ENCODE results near the gene CADM4.

Gene CADM4

GRCh38 chr19:43595605-43595998 lies 44.0 kb downstream of the CADM4 start:
- Histone ChIP-seq H3K4me1 (no peaks in the 10 kb centered on the region), H3K4me3 (ENCODE audit: low read depth, low read length) (peak overlapping the region; percentile 92), H3K9me3 (no peaks in the 10 kb centered on the region), H3K27me3 (no peaks in the 10 kb centered on the region), H3K36me3 (peaks cover 13% of the 10 kb centered on the region; the same call in 1 of the 2 replicates)
- TF ChIP-seq, protein P1, sequence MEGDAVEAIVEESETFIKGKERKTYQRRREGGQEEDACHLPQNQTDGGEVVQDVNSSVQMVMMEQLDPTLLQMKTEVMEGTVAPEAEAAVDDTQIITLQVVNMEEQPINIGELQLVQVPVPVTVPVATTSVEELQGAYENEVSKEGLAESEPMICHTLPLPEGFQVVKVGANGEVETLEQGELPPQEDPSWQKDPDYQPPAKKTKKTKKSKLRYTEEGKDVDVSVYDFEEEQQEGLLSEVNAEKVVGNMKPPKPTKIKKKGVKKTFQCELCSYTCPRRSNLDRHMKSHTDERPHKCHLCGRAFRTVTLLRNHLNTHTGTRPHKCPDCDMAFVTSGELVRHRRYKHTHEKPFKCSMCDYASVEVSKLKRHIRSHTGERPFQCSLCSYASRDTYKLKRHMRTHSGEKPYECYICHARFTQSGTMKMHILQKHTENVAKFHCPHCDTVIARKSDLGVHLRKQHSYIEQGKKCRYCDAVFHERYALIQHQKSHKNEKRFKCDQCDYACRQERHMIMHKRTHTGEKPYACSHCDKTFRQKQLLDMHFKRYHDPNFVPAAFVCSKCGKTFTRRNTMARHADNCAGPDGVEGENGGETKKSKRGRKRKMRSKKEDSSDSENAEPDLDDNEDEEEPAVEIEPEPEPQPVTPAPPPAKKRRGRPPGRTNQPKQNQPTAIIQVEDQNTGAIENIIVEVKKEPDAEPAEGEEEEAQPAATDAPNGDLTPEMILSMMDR (IDR thresholded peaks at IDR 0.05; ENCODE audit: low read depth, low read length), result no peak
- no peak for DNase-seq

DNA sequence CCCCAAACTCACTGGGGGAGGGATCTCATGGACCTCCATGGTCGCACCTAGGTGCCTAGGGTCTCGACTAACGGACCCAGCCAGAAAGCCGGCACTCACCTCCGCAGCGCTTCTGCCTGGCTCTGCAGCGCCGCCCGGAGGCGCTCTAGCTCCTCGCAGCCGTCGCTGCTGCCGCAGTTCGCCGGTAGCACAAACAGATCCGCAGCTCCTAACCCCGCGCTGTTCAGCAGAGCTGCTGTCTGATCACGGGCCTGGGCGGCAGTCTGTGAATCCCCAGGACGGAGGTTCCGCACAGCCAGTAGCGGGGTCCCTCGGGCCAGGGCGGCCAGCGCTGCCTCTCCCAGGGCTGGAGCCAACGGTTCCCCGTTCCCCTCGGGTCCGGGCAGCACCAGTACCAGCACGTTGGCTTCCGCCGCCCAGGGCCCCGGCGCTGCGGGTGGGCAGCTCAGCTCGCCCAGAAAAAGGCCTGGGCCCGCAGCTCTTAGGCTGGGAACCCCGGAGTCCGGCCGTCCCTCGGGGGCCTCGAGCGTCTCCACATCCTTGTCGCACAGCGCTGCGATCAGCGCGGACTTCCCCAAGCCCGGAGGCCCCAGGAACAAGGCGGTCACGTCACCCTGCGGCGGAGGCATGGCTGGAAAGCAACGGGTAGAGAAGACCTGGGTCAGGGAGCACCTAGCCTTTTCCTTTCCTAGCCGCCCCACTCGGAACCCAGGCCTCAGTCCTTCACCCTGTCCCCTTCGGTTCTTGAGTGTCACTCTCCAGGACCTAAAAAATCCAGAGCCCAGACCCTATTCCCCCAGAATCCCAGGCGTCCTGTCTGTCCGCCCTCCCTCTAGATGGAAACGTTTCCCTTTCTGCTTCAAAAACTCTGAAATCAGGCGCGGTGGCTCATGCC lies 44.7 kb downstream of the CADM4 start:
- Histone ChIP-seq H3K4me3 (ENCODE audit: low read depth, low read length) (peak overlapping the region; percentile 92), H3K9me3 (no peaks in the 10 kb centered on the region), H3K36me3 (peaks cover 10% of the 10 kb centered on the region; the same call in 1 of the 2 replicates), H3K4me1 (no peaks in the 10 kb centered on the region), H3K27me3 (no peaks in the 10 kb centered on the region)
- TF ChIP-seq, protein P1 (IDR thresholded peaks at IDR 0.05; ENCODE audit: low read depth, low read length), result peak; percentile 89
- DNase-seq, result peak; percentile 78

- TF ChIP-seq, protein P1 (IDR thresholded peaks at IDR 0.05; ENCODE audit: low read depth, low read length), result no peak
- DNase-seq, result no peak
- no peaks in the 10 kb centered on the region for H3K9me3 ChIP-seq
- no peaks in the 10 kb centered on the region for H3K4me1 ChIP-seq
- no peaks in the 10 kb centered on the region for H3K27me3 ChIP-seq
- H3K4me3 ChIP-seq (ENCODE audit: low read depth, low read length), result no peak overlapping the region; the same call in 1 of the 2 replicates
- H3K36me3 ChIP-seq, result peaks cover 9% of the 10 kb centered on the region; the same call in 1 of the 2 replicates
Measured at GRCh38 chr19:43594081-43594697, 45.5 kb downstream of the CADM4 start.

DNA sequence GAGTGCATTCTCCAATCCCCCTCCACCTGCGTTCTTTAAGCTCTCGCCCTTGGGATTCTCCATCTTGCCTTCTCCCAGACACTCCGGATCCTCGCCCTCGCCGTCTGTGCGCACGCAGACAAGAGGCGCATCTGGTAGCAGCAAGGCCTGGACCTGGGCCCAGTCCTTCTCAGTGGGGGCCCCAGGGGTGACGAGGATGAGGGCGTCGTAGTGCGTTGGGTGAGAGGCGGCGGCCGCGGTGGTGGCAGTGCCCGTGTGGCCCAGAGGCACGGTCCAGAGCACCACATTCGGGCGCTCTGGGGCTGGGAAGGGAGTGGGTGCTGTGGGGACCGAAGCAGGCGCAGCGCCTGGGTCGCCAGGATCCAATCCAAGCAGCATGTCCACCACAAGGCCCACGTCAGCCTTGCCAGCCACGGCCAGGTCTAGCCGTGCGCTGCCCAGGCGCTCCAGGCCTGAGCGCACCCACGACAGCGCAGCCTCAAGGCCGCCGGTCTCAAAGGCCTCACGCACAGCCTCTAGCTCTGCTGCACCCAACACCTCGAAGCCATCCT lies 46.8 kb downstream of the CADM4 start:
- no peak overlapping the region for H3K4me3 ChIP-seq (ENCODE audit: low read depth, low read length)
- no peaks in the 10 kb centered on the region for H3K4me1 ChIP-seq
- DNase-seq, result no peak
- no peaks in the 10 kb centered on the region for H3K9me3 ChIP-seq
- no peaks in the 10 kb centered on the region for H3K27me3 ChIP-seq
- peaks cover 9% of the 10 kb centered on the region; the same call in 1 of the 2 replicates for H3K36me3 ChIP-seq
- TF ChIP-seq, protein P1 (IDR thresholded peaks at IDR 0.05; ENCODE audit: low read depth, low read length), result no peak

DNA sequence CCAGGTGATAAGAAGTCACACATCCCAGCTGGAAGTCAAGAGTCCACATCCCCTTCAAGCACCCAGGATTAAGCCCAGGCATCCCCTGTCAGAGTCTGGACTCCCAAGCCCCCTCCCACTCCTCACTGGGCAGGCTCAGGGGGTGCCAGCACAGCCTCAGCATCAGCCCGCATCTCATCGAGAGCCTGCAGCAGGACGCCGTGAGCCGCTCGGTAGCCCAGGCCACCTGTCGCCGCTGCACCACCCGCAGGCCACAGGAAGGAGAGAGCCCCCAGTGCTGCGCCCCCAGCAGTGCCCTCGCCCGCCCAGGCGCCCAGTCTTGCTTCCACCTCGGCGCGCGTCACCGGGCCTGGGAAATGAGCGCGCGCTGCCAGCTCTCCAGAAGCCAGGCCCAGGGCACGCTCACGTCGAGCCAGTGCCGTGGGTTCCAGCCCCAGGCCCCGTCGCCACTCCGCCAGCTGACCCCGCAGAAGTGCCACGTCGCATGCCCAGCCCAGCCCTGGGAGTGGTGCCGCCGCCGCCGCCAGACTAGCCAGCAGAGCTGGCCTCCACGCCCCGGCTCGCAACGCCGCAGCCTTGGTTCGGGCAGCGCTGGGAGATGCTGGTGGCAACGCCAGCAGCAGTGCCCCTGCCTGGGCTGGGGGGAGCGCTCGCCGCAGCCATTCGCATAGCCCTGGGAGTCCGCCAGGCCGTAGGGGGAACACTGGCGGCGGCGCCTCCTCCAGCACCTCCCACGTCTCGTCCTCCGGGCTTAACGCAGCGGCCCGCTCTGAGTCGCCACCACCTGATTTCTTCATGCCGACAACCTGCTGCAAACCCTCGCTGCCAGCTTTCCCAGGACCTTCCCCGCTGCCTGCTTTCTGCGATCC lies 47.5 kb downstream of the CADM4 start:
- H3K36me3 ChIP-seq, result peaks cover 9% of the 10 kb centered on the region; the same call in 1 of the 2 replicates

More for the DNA sequence above, 47.5 kb downstream of the CADM4 start:
- TF ChIP-seq, protein P1 (IDR thresholded peaks at IDR 0.05; ENCODE audit: low read depth, low read length), result no peak
- Histone ChIP-seq H3K4me1 (no peaks in the 10 kb centered on the region), H3K27me3 (no peaks in the 10 kb centered on the region), H3K9me3 (no peaks in the 10 kb centered on the region), H3K4me3 (ENCODE audit: low read depth, low read length) (no peak overlapping the region)
- DNase-seq, result no peak
